Neural cell (in vitro differentiated cells): ENCODE results near the gene HDAC4. TPM values are rescaled to one million over a fixed set of nuclear protein-coding genes. Genes with fewer than 3 reads are reported as not detected.

Experiments used
- H2AFZ ChIP-seq: fragments of 200-600, 300-800 bp; sonication (generic), shearing (Covaris generic); 2 replicates; pipeline ENCODE4 v1.6.0; 2014; ENCODE audit warnings: low read depth, mild to moderate bottlenecking, antibody characterized with exemption, low read length, moderate library complexity
- H3F3A ChIP-seq: fragments of 200-600 bp; shearing (Covaris generic); 2 replicates; pipeline ENCODE4 v1.6.1; 2016; ENCODE audit warnings: mild to moderate bottlenecking, moderate library complexity, mixed read lengths, antibody characterized with exemption, low read length; ENCODE audit not compliant: insufficient read depth, poor library complexity, severe bottlenecking
- H3K27ac ChIP-seq: fragments of 200-600, 300-800 bp; sonication (generic), shearing (Covaris generic); 2 replicates; pipeline ENCODE4 v1.5.1; 2014; ENCODE audit warnings: mild to moderate bottlenecking, low read length, moderate library complexity
- H3K27me3 ChIP-seq: fragments of 300-800, 200-600 bp; sonication (generic), shearing (Covaris generic); 2 replicates; pipeline ENCODE4 v1.6.0; 2014; ENCODE audit warnings: mild to moderate bottlenecking, low read depth, low read length, moderate library complexity; ENCODE audit not compliant: insufficient read depth
- H3K36me3 ChIP-seq: fragments of 300-800, 200-600 bp; sonication (generic), shearing (Covaris generic); 2 replicates; pipeline ENCODE4 v1.5.1; 2014; ENCODE audit warnings: mild to moderate bottlenecking, antibody characterized with exemption, low read length, moderate library complexity; ENCODE audit not compliant: insufficient read depth
- H3K4me2 ChIP-seq: fragments of 300-800, 200-600 bp; sonication (generic), shearing (Covaris generic); 2 replicates; pipeline ENCODE4 v1.6.0; 2014; ENCODE audit warnings: mild to moderate bottlenecking, low read length
- H3K4me3 ChIP-seq: fragments of 300-800, 200-600 bp; sonication (generic), shearing (Covaris generic); 2 replicates; pipeline ENCODE4 v1.5.1; 2014; ENCODE audit warnings: mild to moderate bottlenecking, low read length, moderate library complexity
- H3K79me2 ChIP-seq: fragments of 200-600 bp; shearing (Covaris generic); replicated peaks from 2 replicates; pipeline ENCODE4 v1.6.0; 2014; ENCODE audit warnings: mild to moderate bottlenecking, low read length, moderate library complexity; ENCODE audit not compliant: insufficient read depth
- H3K9ac ChIP-seq: fragments of 300-800, 200-600 bp; sonication (generic), shearing (Covaris generic); 2 replicates; pipeline ENCODE4 v1.6.1; 2016; ENCODE audit warnings: mild to moderate bottlenecking, low read length, mixed read lengths
- H3K9me2 ChIP-seq: fragments of 200-600 bp; shearing (Covaris generic); 2 replicates; pipeline ENCODE4 v1.6.1; 2016; ENCODE audit warnings: mild to moderate bottlenecking, low read length, mixed read lengths; ENCODE audit not compliant: insufficient read depth
- H3K9me3 ChIP-seq: fragments of 200-600, 300-800 bp; sonication (generic), shearing (Covaris generic); 2 replicates; pipeline ENCODE4 v1.6.1; 2016; ENCODE audit warnings: mild to moderate bottlenecking, mixed run types, low read length, moderate library complexity, mixed read lengths
- H4K20me1 ChIP-seq: fragments of 200-600 bp; shearing (Covaris generic); 2 replicates; pipeline ENCODE4 v1.6.1; 2016; ENCODE audit warnings: mild to moderate bottlenecking, mixed run types; ENCODE audit not compliant: insufficient read depth
- CTCF ChIP-seq: fragments of 450-650 bp; IDR thresholded peaks from 2 replicates; pipeline ENCODE4 v1.5.1; 2014; ENCODE audit warnings: antibody characterized with exemption, mild to moderate bottlenecking, moderate library complexity; ENCODE audit not compliant: poor library complexity, severe bottlenecking
- EP300 ChIP-seq: fragments of 450-650 bp; conservative IDR thresholded peaks from 2 replicates; pipeline ENCODE4 v1.6.1; 2014; ENCODE audit warnings: antibody characterized with exemption, mild to moderate bottlenecking, moderate library complexity; ENCODE audit not compliant: poor library complexity, severe bottlenecking
- EZH2 ChIP-seq: fragments of 200-600, 300-800 bp; shearing (Covaris generic), sonication (generic); IDR thresholded peaks from 2 replicates; pipeline ENCODE4 v1.6.1; 2014; ENCODE audit warnings: antibody characterized with exemption, low read length, borderline replicate concordance, mild to moderate bottlenecking; ENCODE audit not compliant: insufficient read depth, poor library complexity, severe bottlenecking
- MXI1 ChIP-seq: fragments of 450-650 bp; conservative IDR thresholded peaks from 2 replicates; pipeline ENCODE4 v1.6.1; 2014; ENCODE audit warnings: antibody characterized with exemption, mild to moderate bottlenecking; ENCODE audit not compliant: poor library complexity, severe bottlenecking
- POLR2AphosphoS5 ChIP-seq: IDR thresholded peaks from 2 replicates; pipeline ENCODE4 v1.6.1; 2012
- RAD21 ChIP-seq: fragments of 450-650 bp; conservative IDR thresholded peaks from 2 replicates; pipeline ENCODE4 v1.6.1; 2014; ENCODE audit warnings: antibody characterized with exemption, mild to moderate bottlenecking, moderate library complexity
- REST ChIP-seq: IDR thresholded peaks from 2 replicates; pipeline ENCODE4 v1.6.1; 2012; ENCODE audit warnings: borderline replicate concordance
- SMC3 ChIP-seq: fragments of 450-650 bp; conservative IDR thresholded peaks from 2 replicates; pipeline ENCODE4 v1.6.1; 2014; ENCODE audit warnings: antibody characterized with exemption, mild to moderate bottlenecking, moderate library complexity; ENCODE audit not compliant: poor library complexity
- TAF1 ChIP-seq: IDR thresholded peaks from 2 replicates; pipeline ENCODE4 v1.6.1; 2012; ENCODE audit warnings: low read depth
- polyA plus RNA-seq: library from polyadenylated mRNA; depleted of rRNA; stranded (reverse); fragments of >200 nt; gene quantifications from 2 replicates; pipeline ENCODE4 v1.2.3, GENCODE V29; 2014

HDAC4 gene
- polyA plus RNA-seq, 1 donor from 2014 or later = 3.4 TPM

- Histone ChIP-seq H3K36me3 (no peaks in the 10 kb centered on the region), H3K9me2 (no peaks in the 10 kb centered on the region), H3F3A (no peaks in the 10 kb centered on the region), H3K27ac (no peak overlapping the region), H4K20me1 (no peaks in the 10 kb centered on the region), H3K27me3 (no peaks in the 10 kb centered on the region), H3K9me3 (no peaks in the 10 kb centered on the region), H3K4me2 (no peak overlapping the region), H2AFZ (no peak overlapping the region), H3K9ac (no peak overlapping the region), H3K4me3 (no peak overlapping the region), H3K79me2 (no peaks in the 10 kb centered on the region)
- TF ChIP-seq SMC3 (no peak), EZH2 (no peak), CTCF (no peak), POLR2AphosphoS5 (no peak), REST (no peak), TAF1 (no peak), EP300 (no peak), MXI1 (no peak), RAD21 (no peak)
Measured at GRCh38 chr2:239015901-239016675, 384.7 kb downstream of the HDAC4 start.

GRCh38 chr2:239015218-239015900 lies 385.5 kb downstream of the HDAC4 start:
- Histone ChIP-seq H3K4me2 (no peak overlapping the region), H3K27ac (no peak overlapping the region), H3K36me3 (no peaks in the 10 kb centered on the region), H3K9me2 (no peaks in the 10 kb centered on the region), H2AFZ (no peak overlapping the region), H4K20me1 (no peaks in the 10 kb centered on the region), H3F3A (no peaks in the 10 kb centered on the region), H3K27me3 (no peaks in the 10 kb centered on the region), H3K4me3 (no peak overlapping the region), H3K9ac (no peak overlapping the region), H3K79me2 (no peaks in the 10 kb centered on the region), H3K9me3 (no peaks in the 10 kb centered on the region)
- TF ChIP-seq SMC3 (no peak), CTCF (no peak), MXI1 (no peak), EP300 (no peak), EZH2 (no peak), REST (no peak), TAF1 (no peak)
